ENCODE results near the gene RNF223. TPM values are rescaled to one million over a fixed set of nuclear protein-coding genes. Genes with fewer than 3 reads are reported as not detected.

Gene RNF223
- total RNA-seq, 1 experiment from 2014 or later, result not detected

GRCh38 chr1:1114431-1114830 is 40.3 kb upstream of the RNF223 start (continued):
- TF ChIP-seq E2F5 (CRISPR knock-in tag; IDR thresholded peaks at IDR 0.05), result no peak
- TF ChIP-seq PREB (CRISPR knock-in tag; IDR thresholded peaks at IDR 0.05; ENCODE audit: borderline replicate concordance), result no peak
- TF ChIP-seq MYBL2 (CRISPR knock-in tag; IDR thresholded peaks at IDR 0.05), result no peak
- TF ChIP-seq, protein P1, sequence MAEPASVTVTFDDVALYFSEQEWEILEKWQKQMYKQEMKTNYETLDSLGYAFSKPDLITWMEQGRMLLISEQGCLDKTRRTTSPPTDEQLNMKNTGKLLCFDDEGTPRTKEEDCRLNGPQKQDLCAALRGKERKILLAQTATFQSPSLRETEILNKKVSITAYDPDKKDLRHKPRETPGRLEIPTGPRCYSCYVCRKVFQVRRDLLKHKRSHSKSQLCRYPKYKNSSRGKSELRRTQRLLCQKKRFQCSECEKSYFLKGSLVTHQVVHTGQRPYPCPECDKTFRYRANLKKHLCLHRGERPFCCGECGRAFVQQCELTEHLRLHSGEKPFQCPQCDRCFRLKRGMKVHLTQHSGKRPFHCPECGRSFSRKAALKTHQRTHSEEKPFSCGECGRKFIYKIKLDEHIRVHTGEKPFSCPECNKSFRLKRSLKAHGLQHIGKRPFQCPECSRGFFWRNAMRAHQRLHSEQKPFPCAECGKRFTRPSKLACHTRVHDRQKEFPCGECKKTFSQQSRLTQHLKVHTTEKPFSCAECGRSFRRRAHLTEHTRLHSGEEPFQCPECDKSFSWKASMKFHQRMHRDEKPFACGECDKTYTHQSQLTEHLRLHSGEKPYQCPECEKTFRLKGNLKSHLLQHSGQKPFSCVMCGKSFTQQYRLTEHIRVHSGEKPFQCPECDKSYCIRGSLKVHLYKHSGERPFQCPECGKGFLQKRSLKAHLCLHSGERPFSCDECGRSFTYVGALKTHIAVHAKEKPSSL (CRISPR knock-in tag; conservative IDR thresholded peaks at IDR 0.05), result no peak
- no peak for TF ChIP-seq ATF2 (CRISPR knock-in tag; IDR thresholded peaks at IDR 0.05; ENCODE audit: borderline replicate concordance, low read depth)
- TF ChIP-seq, protein P2, sequence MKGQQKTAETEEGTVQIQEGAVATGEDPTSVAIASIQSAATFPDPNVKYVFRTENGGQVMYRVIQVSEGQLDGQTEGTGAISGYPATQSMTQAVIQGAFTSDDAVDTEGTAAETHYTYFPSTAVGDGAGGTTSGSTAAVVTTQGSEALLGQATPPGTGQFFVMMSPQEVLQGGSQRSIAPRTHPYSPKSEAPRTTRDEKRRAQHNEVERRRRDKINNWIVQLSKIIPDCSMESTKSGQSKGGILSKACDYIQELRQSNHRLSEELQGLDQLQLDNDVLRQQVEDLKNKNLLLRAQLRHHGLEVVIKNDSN (CRISPR knock-in tag; IDR thresholded peaks at IDR 0.05), result no peak
- TF ChIP-seq, protein P3, sequence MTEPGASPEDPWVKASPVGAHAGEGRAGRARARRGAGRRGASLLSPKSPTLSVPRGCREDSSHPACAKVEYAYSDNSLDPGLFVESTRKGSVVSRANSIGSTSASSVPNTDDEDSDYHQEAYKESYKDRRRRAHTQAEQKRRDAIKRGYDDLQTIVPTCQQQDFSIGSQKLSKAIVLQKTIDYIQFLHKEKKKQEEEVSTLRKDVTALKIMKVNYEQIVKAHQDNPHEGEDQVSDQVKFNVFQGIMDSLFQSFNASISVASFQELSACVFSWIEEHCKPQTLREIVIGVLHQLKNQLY (CRISPR knock-in tag; IDR thresholded peaks at IDR 0.05), result no peak
- TF ChIP-seq, protein P4, sequence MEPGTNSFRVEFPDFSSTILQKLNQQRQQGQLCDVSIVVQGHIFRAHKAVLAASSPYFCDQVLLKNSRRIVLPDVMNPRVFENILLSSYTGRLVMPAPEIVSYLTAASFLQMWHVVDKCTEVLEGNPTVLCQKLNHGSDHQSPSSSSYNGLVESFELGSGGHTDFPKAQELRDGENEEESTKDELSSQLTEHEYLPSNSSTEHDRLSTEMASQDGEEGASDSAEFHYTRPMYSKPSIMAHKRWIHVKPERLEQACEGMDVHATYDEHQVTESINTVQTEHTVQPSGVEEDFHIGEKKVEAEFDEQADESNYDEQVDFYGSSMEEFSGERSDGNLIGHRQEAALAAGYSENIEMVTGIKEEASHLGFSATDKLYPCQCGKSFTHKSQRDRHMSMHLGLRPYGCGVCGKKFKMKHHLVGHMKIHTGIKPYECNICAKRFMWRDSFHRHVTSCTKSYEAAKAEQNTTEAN (CRISPR knock-in tag; IDR thresholded peaks at IDR 0.05), result no peak
- TF ChIP-seq CTCF (IDR thresholded peaks at IDR 0.05), result no peak

- DNase-seq (ENCODE audit: low spot score) (no peak), ATAC-seq (no peak)
- H3K36me3 Mint-ChIP-seq, result peaks cover 31% of the 10 kb centered on the region
- H3K4me1 Mint-ChIP-seq, result peaks cover 17% of the 10 kb centered on the region
- ChIA-PET POLR2A (interaction anchor here (0.7 kb wide), 1 partner anchor 33 kb away, joined by 3 read pairs; no protein-coding TSS in a partner anchor), CTCF (no interaction called here)
- H3K4me3 Mint-ChIP-seq, result no peak overlapping the region
- peaks cover 23% of the 10 kb centered on the region for H3K9me3 Mint-ChIP-seq
- TF ChIP-seq ZNF232 (CRISPR knock-in tag; IDR thresholded peaks at IDR 0.05) (no peak), ZNF512 (CRISPR knock-in tag; IDR thresholded peaks at IDR 0.05; ENCODE audit: borderline replicate concordance) (no peak), ATF2 (CRISPR knock-in tag; IDR thresholded peaks at IDR 0.05; ENCODE audit: borderline replicate concordance, low read depth) (no peak), CTCF (IDR thresholded peaks at IDR 0.05) (no peak)
- no peak overlapping the region for H3K27ac Mint-ChIP-seq
- peaks cover 10% of the 10 kb centered on the region for H3K27me3 Mint-ChIP-seq (ENCODE audit: low read depth)
Observed at GRCh38 chr1:1112237-1112985, 38.3 kb upstream of the RNF223 start.
